Left renal pelvis (tissue), 4 donors: Measurements from ENCODE around the gene CDC34. TPM values are rescaled to one million over a fixed set of nuclear protein-coding genes. Genes with fewer than 3 reads are reported as not detected.

ENCODE experiments used
- DNase-seq, 4 donors: peaks; one replicate each; pipeline ENCODE4 v3.0.0-alpha.2; 2013; ENCODE audit warnings: low read depth in 4 of 4, low spot score in 3 of 4
- polyA plus RNA-seq, 4 donors: library from polyadenylated mRNA; unstranded; fragments of 120-200 nt; gene quantifications; one replicate each; pipeline ENCODE4 v1.2.1, GENCODE V29; 2013; ENCODE audit not compliant: insufficient read length in 4 of 4

The CDC34 gene
- polyA plus RNA-seq = 10 to 100 TPM; 50.0 to 71.2 (median 60.9) TPM

- DNase-seq = no peak
Measured at GRCh38 chr19:531753-532560, at the start of gene CDC34. Gene CDC34, plus strand, starts transcription at chr19:531760. Its CDS starts 172 bp downstream, at chr19:531932.

GRCh38 chr19:482186-483041, 49.1 kb upstream of the CDC34 start:
- DNase-seq = no peak

- no peak for DNase-seq
Measured at GRCh38 chr19:483332-484072, 48.1 kb upstream of the CDC34 start.

GRCh38 chr19:484494-484893, 47.1 kb upstream of the CDC34 start:
- DNase-seq = no peak

- no peak for DNase-seq
Measured at GRCh38 chr19:485077-485476, 46.5 kb upstream of the CDC34 start.

GRCh38 chr19:485583-486236, 45.9 kb upstream of the CDC34 start:
- no peak for DNase-seq

GRCh38 chr19:488505-489417, 42.8 kb upstream of the CDC34 start:
- peak; percentile 79 to 92 (median 90) for DNase-seq

GRCh38 chr19:489418-490196, 42.0 kb upstream of the CDC34 start:
- DNase-seq = no peak

- no peak for DNase-seq
Measured at GRCh38 chr19:491146-491741, 40.3 kb upstream of the CDC34 start.

- DNase-seq = no peak
Measured at GRCh38 chr19:492091-492531, 39.4 kb upstream of the CDC34 start.

GRCh38 chr19:493391-494170, 38.0 kb upstream of the CDC34 start:
- no peak for DNase-seq

GRCh38 chr19:494171-495080, 37.1 kb upstream of the CDC34 start:
- DNase-seq = no peak

GRCh38 chr19:495081-495401, 36.5 kb upstream of the CDC34 start:
- no peak for DNase-seq

- DNase-seq = no peak
Measured at GRCh38 chr19:495402-496111, 36.0 kb upstream of the CDC34 start.

- DNase-seq = no peak
Measured at GRCh38 chr19:496112-496665, 35.4 kb upstream of the CDC34 start, which contains the start of gene MADCAM1. Gene MADCAM1, plus strand, starts transcription at chr19:496486. Its CDS starts 14 bp downstream, at chr19:496500.
